Measurements from ENCODE around the gene RMDN3. TPM values are rescaled to one million over a fixed set of nuclear protein-coding genes. Genes with fewer than 3 reads are reported as not detected.

Gene RMDN3
- total and polyA plus RNA-seq, 2 experiments from 2014 or later = 26.0 to 46.8 TPM

GRCh38 chr15:40799523-40799922, 44.5 kb upstream of the RMDN3 start:
- Histone ChIP-seq H3K36me3 (replicated peaks; ENCODE audit: insufficient read depth, low read depth) (no peaks in the 10 kb centered on the region), H3K79me2 (peaks cover 59% of the 10 kb centered on the region), H3K27me3 (no peaks in the 10 kb centered on the region), H3K4me3 (no peak overlapping the region), H3K4me1 (ENCODE audit: insufficient read depth) (no peaks in the 10 kb centered on the region), H3K9me3 (ENCODE audit: low read depth) (no peaks in the 10 kb centered on the region), H3K9me2 (replicated peaks; ENCODE audit: insufficient read depth) (no peaks in the 10 kb centered on the region), H2AFZ (no peak overlapping the region), H3K4me2 (no peak overlapping the region), H4K20me1 (ENCODE audit: insufficient read depth, poor library complexity, severe bottlenecking) (no peaks in the 10 kb centered on the region), H3K27ac (no peak overlapping the region)
- no peak for DNase-seq (ENCODE audit: low spot score)
- no peak for TF ChIP-seq CTCF (IDR thresholded peaks at IDR 0.05; ENCODE audit: poor library complexity)
- no peak for TF ChIP-seq EZH2phosphoT487 (IDR thresholded peaks at IDR 0.05; ENCODE audit: low read depth, severe bottlenecking, unreplicated experiment)
- TF ChIP-seq EZH2 (IDR thresholded peaks at IDR 0.05; ENCODE audit: borderline replicate concordance) = no peak
- WGBS (ENCODE audit: low lambda C conversion rate, missing lambda C conversion rate) = 98% methylated on average over 3 of the region's 3 CpGs

- Histone ChIP-seq H3K4me2 (no peak overlapping the region), H3K9me2 (replicated peaks; ENCODE audit: insufficient read depth) (no peaks in the 10 kb centered on the region), H3K27me3 (no peaks in the 10 kb centered on the region), H3K36me3 (replicated peaks; ENCODE audit: insufficient read depth, low read depth) (no peaks in the 10 kb centered on the region), H3K27ac (no peak overlapping the region), H3K4me3 (no peak overlapping the region), H3K9me3 (ENCODE audit: low read depth) (no peaks in the 10 kb centered on the region), H2AFZ (no peak overlapping the region), H3K79me2 (peaks cover 57% of the 10 kb centered on the region), H4K20me1 (ENCODE audit: insufficient read depth, poor library complexity, severe bottlenecking) (no peaks in the 10 kb centered on the region), H3K4me1 (ENCODE audit: insufficient read depth) (peaks cover 6% of the 10 kb centered on the region)
- no peak for DNase-seq (ENCODE audit: low spot score)
- whole genome bisulfite sequencing (ENCODE audit: low lambda C conversion rate, missing lambda C conversion rate) = 100% methylated on average over 5 of the region's 5 CpGs
- TF ChIP-seq EZH2 (IDR thresholded peaks at IDR 0.05; ENCODE audit: borderline replicate concordance) = no peak
- TF ChIP-seq CTCF (IDR thresholded peaks at IDR 0.05; ENCODE audit: poor library complexity) = no peak
- TF ChIP-seq EZH2phosphoT487 (IDR thresholded peaks at IDR 0.05; ENCODE audit: low read depth, severe bottlenecking, unreplicated experiment) = no peak
Measured at GRCh38 chr15:40796512-40796911, 41.5 kb upstream of the RMDN3 start.

GRCh38 chr15:40796041-40796440, 41.0 kb upstream of the RMDN3 start:
- no peak overlapping the region for H3K4me2 ChIP-seq
- H2AFZ ChIP-seq = no peak overlapping the region
- DNase-seq (ENCODE audit: low spot score) = no peak
- H3K27ac ChIP-seq = no peak overlapping the region
- H3K9me3 ChIP-seq (ENCODE audit: low read depth) = no peaks in the 10 kb centered on the region
- no peaks in the 10 kb centered on the region for H4K20me1 ChIP-seq (ENCODE audit: insufficient read depth, poor library complexity, severe bottlenecking)
- H3K36me3 ChIP-seq (replicated peaks; ENCODE audit: insufficient read depth, low read depth) = no peaks in the 10 kb centered on the region
- TF ChIP-seq CTCF (IDR thresholded peaks at IDR 0.05; ENCODE audit: poor library complexity) (no peak), EZH2phosphoT487 (IDR thresholded peaks at IDR 0.05; ENCODE audit: low read depth, severe bottlenecking, unreplicated experiment) (no peak), EZH2 (IDR thresholded peaks at IDR 0.05; ENCODE audit: borderline replicate concordance) (no peak)
- peaks cover 6% of the 10 kb centered on the region for H3K4me1 ChIP-seq (ENCODE audit: insufficient read depth)
- H3K79me2 ChIP-seq = peaks cover 58% of the 10 kb centered on the region
- H3K9me2 ChIP-seq (replicated peaks; ENCODE audit: insufficient read depth) = no peaks in the 10 kb centered on the region
- H3K4me3 ChIP-seq = no peak overlapping the region
- no peaks in the 10 kb centered on the region for H3K27me3 ChIP-seq
- WGBS (ENCODE audit: low lambda C conversion rate, missing lambda C conversion rate) = 81% methylated on average over 2 of the region's 2 CpGs
